Erythroblast (primary cell): Measurements from ENCODE around the gene SECTM1.

ENCODE experiments used
- DNase-seq, 2 experiments: peaks; one replicate each; lab custom pipeline; 2025; lab: John Stamatoyannopoulos, UW
- GATA1 ChIP-seq: IDR thresholded peaks from 2 replicates; pipeline ENCODE4 v1.6.1; 2011; ENCODE audit warnings: low read depth, mild to moderate bottlenecking, control low read depth, low read length, moderate library complexity
- POLR2A ChIP-seq: IDR thresholded peaks from 2 replicates; pipeline ENCODE4 v1.6.1; 2011; ENCODE audit warnings: mild to moderate bottlenecking, low read length

Gene SECTM1

DNA sequence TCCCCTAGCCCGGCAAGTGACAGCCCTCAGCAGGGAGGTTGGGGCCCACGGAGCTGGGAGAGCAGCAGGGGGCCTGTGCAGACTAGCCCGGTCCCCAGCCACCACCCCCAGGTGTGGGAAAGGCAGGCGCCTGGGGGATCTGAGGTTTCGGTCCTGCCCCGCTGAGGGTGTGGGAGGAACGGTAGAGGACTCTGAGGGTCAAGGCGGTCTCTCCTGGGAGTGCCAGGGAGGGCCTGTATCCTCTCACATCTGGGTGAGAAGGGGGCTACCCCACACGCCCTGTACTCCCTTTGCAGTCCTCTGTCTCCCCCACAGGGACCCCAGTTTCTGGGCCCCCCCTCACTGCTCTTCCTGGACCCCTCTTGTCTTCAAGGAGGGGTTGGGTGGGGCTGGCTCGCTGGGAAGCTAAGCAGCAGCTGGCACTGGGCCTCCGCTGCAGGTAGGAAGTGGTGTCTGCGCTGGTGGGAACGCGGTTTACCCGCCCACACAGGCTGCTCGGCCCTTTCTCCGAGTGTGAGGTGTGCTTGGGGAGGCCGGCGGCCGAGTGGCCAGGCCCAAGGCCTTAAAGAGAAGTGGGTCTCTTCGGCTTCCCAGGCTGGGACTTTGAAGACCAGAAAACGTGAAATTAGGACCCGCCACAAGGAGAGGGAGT, 31.5 kb downstream of the SECTM1 start:
- no peak for DNase-seq
- TF ChIP-seq GATA1 (no peak), POLR2A (no peak)

DNA sequence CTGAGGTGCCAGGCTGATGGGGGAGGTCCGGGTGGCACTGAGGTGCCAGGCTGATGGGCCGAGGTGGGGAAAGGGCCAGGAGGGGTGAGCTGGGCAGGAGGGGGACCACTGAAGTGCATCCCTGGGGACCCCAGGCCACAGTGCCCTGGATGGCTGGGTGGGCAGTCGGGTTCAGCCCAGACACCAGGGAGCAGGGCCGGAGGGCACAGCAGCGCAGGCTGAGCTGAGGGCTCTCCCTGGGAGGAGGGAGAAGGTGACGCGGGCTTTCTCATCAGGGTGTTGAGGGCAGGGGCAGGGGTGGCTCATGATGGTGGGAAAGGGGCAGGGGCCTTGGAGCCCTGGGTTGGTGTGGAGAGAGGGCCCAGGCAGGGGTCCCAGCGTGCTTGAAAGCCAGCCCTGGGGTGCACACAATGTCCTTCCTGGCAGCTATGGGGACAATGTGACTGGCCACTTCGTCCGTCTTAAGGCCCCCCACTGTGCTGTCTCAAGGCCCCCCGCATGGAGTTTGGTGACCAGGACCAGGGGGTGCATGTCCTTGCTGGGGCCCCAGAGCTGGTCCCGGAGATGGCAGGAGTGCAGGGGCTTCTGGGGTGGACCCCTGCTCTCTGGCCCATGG, 32.2 kb downstream of the SECTM1 start:
- no peak for DNase-seq
- no peak for TF ChIP-seq POLR2A
- TF ChIP-seq GATA1: no peak

DNA sequence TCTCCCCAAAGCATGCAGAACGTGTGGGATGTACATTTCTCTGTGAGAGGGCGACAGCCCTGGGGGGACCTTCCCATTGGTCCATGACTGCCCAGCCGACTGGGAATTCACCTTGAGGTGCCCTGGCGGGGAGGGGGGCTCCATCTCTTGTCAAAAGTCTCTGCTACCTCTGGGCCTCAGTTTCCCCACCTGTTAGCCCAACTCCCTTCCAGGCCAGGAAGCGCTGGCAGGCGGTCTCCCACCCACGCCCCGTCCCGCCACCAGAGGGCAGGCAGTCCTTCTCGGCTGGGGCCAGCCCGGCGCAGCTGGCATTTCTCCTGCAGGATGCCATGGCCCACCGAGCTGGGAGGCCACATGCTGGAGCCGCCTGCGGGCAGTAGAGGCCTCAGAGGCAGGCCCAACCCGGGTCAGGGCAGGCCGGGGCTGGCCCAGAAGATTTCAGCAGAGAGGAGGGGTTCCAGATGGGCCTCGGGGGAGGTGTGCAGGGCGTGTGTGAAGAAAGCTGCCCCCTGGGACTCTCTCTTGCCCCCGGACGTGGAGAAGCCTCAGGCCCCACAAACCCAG, 32.8 kb downstream of the SECTM1 start:
- TF ChIP-seq GATA1: no peak
- no peak for TF ChIP-seq POLR2A
- DNase-seq: peak; percentile 24 to 51

DNA sequence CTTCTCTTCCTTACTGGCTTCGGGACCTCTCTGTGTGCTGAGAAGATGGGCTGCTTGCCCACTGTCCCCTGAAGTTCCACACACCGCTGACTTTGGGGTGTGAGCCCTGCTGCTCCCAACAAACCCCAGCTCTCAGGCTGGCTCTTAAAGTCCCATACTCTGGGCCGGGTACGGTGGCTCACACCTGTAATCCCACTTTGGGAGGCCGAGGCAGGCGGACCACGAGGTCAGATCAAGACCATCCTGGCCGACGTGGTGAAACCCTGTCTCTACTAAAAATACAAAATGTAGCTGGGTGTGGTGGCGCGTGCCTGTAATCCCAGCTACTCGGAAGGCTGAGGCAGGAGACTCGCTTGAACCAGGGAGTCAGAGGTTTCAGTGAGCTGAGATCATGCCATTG, 33.3 kb downstream of the SECTM1 start:
- no peak for DNase-seq
- TF ChIP-seq POLR2A (no peak), GATA1 (no peak)

DNA sequence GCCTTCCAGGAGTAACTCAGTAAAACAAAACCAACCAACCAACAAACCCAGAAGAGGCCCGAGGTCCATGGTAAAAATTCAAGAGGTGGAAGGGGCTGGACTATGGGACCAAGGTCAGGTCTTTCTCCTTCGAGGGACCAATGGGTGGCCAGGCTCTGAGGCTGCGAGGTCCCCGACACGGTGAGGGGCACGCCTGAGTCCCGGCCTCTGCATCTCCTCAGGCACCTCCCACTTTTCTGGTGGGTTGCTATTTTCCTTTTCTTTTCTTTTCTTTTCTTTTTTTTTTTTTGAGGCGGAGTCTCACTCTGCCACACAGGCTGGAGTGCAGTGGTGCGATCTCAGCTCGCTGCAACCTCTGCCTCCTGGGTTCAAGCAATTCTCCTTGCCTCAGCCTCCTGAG, 34.1 kb downstream of the SECTM1 start:
- TF ChIP-seq POLR2A (no peak), GATA1 (no peak)
- DNase-seq: no peak

DNA sequence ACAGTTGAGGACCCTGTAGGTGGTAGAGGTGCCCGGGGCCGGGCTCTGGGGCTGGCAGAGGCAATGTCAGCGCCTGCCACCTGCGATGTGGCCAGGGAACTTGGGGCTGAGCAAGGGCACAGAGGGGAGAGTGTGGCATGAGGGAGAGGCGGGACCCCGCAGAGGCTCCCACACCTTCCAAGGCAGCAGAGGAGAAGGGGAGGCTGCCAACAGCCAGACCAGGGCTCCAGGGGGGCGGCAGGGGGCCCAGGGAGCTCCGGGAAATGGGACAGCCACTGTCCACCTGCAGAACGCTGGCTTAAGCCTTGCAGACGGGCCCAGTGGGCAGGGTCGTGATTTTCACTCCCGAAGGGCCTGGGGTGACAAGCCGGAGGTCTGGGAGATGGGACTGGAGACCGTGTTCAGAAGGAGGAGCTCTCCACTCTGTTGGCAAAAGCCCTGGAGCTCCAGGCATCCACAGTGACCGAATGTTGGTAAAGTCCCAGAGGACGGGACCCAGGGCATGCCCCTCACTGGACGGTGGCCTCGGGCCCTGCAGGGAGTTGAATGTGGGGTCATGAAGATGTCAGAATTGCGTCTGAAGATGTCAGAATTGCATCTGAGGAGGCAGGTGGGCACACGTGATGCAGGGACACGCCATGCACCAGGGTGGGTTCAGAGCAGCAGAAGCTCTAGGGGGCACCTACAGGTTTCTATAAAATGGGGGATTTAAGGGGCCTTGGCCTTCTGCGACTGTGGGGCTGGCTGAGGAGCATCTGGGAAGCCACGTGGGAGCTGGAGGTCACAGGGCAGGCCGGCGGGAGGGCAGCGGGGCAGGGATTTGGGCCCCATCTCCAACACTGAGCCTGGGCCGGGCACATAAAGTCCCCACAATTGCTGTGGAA, 34.8 kb downstream of the SECTM1 start:
- TF ChIP-seq POLR2A (peak; percentile 38), GATA1 (no peak)
- DNase-seq: no peak

DNA sequence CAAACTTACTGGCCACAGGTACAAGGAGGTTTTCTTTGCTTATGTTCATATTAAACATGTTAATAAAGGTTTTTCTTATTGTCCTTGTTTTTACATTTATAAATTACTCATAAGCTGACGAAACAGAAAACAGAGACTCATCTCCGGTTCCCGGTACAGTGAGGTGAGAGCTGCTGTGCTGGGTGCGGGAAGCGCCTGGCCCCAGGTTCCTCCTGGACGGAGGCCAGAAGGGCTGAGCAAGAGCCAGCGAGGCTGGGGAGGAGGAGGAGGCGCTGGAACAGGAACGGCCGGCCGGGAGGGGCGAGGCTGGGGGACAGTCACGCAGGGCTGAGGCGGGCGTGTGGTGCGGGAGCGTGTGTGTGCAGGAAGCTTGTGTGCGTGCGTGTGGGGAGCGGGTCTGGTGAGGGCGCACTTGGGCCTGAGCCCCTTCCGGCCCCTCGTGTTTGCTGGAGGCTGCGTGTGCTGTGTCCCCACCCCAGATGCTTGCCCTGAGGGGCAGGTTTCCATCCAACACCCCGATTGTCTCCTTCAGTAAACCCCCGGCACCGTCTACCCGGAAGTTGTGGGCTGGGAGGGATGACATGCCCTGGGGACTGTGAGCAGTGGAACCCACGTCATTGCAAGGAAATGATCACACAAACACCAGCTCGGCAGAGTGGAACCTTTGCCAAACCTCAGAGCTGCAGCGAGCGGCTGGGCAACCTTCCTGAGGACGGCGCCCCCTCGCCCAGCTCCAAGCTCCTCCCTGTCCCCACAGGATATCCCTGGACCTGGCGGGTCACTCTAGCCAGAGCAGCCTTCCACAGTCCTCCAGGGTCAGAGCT, 35.6 kb downstream of the SECTM1 start:
- TF ChIP-seq GATA1 (no peak), POLR2A (peak; percentile 59)
- peak; percentile 63 to 80 for DNase-seq

DNA sequence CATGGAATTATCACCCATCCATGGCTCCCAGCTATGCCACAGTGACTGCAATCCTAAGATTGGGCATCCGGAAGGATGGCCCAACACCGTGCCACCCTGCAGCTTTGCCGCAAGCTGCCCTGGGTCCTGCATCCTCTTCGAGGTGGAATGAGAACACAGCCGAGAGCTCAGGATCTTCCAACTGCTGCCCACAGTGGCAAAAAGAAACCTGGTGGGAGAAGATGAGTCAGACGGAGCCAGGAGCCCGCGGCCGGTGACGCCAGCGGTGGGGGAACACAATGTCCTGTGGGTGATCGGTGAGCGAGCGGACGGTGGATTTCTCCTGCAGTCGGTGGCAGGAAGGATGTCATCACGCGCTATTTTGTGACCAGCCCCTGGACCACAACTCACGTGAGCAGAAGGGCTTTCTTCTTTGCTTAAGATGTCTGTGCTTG, 36.3 kb downstream of the SECTM1 start:
- peak in 1 of 2 experiments; percentile 63 for DNase-seq
- no peak for TF ChIP-seq GATA1
- TF ChIP-seq POLR2A: peak; percentile 55

DNA sequence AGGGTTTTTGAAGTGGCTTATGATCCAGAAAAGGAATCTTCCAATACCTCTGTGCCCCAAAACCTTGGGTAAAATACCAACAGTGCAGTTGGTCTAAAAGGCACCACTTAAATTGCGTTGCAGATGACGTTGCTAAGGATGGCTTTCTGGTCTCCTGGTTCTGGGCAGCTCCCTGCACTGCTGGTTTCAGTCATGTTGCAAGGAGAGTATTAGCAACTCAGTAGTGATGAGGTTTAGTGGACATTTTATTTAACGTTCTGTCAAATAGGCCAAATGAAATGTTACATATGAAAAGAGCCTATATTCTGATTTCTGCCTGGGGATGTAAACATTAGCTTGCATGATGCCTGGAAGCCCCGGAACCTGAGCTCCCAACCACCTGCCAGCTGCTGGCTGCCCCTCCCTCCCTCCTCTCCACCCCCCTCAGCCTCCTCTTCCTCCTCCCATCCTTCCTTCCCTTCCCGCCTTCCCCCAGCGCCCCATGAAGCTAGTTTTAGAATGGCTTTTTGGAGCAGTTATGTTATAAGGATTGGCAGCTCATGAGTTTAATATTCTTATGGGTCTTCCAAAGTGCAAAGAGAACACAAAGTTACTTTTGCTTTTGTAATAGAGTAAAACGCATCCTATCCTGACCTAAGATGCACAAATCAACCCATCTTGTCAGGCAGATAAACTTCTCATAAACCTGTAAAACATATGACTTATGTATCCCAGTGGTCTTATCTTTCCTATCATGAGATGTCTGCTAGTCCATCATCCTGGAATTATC, 36.9 kb downstream of the SECTM1 start:
- TF ChIP-seq GATA1: no peak
- TF ChIP-seq POLR2A: no peak
- no peak for DNase-seq

DNA sequence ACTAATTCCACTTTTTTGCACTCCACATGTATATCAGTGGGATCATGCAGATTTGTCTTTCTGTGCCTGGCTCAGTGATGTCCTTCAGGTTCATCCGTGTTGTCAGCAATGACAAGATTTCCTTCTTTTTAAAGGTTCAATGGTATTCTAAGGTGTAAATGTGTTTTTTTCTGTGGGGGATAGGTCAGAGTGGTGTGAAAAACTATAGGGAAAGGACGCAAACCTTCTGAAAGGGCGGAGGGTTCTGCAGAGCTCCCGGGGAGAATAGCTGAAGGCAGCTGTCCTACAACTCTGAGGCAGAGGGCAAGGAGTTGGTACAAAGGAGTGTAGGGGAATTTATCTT, 38.1 kb downstream of the SECTM1 start:
- no peak for DNase-seq
- TF ChIP-seq POLR2A (no peak), GATA1 (no peak)

DNA sequence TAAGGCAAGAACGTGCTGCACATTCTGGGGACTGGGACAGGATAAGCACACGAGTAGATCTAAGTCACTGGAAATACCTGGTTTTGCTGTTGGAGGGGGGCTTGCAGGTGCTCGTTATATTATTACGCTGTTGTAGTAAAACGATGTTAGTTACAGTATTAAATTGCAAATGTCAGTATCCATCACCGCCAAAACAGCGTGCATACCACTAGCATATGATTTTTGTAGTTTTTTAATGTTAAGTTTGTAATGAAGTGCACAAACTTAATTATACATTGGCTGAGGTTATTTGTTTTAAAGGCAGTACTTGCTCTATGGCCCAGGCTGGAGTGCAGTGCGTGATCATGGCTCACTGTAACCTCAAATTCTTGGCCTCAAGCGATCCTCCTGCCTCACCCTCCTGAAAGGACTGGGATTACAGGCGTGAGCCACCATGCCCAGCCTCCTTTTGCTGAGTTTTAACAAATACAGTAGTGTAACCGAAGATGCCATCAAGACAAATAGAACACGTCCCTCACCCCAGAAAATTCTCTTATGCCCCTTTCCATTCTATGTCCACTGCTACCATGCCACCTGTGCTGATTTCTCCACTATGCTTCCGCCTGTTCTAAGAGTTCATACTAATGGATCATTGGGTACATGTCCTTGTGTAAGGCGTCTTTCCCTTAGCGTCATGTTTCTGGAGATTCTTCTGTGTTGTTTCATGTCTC, 39.3 kb downstream of the SECTM1 start:
- no peak for DNase-seq

DNA sequence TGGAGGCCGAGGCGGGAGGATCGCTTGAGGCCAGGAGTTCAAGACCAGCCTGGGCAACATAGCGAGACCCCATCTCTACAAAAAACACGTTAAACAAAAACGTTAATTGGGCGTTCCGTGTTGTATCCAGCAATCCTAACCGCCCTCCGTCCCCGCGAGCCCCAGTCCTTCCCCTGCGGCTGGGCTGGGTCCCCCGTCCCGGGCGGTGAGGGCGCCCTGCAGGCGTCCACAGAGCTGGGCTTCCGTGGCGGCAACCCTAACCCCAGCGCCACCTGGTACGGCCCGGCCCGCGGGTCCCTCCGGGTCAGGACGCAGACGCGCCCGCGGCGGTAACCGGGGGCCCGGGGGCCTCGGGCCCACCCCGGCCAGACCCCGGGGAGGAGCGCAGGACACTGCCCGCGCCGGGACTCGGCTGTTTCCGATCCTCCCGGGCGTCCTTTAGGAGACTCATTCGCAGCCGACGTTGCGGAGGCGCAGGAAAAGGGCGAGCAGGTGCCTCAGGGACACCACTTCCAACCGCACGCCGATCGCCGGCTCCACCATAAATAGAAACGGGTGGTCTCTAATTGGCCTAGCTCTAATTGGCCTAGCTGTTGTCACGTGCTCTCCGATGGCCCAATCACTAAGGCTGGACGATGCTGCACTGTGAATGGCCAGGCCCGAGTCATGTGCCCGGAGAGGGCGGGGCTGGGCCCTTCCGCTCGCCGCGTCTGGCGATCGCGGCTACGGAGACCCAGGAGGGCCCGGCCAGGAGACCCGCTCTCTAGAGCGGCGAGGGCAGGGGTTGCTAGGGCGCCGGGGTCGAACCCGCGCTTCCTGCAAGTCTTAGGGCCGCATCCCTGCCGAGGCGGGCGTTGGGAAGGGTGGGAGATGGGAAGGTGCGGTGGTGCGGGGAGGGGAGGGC, 41.1 kb downstream of the SECTM1 start:
- DNase-seq: peak; percentile 97 to 98
- TF ChIP-seq POLR2A: peak; percentile 99
- TF ChIP-seq GATA1: no peak

More for the DNA sequence above, 39.3 kb downstream of the SECTM1 start:
- peak; percentile 35 for TF ChIP-seq POLR2A
- TF ChIP-seq GATA1: no peak
